Mesangial cell (primary cell): Measurements from ENCODE around the gene CEMP1. TPM values are rescaled to one million over a fixed set of nuclear protein-coding genes. Genes with fewer than 3 reads are reported as not detected.

Experiments used
- total RNA-seq: library from RNA; depleted of rRNA; stranded (reverse); fragments of >200 nt; gene quantifications from 2 replicates; pipeline ENCODE4 v1.2.3, GENCODE V29; 2015

Gene CEMP1
- total RNA-seq, result not detected in 2 replicates

DNA sequence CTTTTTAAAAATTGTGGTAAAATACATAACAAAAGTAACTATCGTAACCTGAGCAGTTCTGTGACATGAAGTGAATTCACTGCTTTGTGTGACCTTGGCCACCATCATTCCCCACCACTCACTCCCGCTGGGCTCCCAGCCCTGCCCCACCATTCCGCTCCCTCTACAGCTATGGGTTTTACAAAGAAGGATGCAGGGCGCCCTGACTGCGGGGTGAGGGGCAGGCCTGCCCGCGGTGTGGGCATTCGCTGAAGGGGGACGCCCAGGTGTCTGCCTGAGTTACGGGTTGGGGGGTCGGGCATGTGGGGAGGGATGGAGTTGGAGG is at the start of gene CEMP1:
Gene CEMP1 (minus strand): TSS at position 38 of the 325 bp plus-strand sequence. CDS start 335 bp downstream, outside the sequence.

GRCh38 chr16:2537451-2538379 is 6.5 kb upstream of the CEMP1 start, which contains the start of gene PDPK1:
TSS of gene PDPK1 (plus strand) at chr16:2538021. CDS start at chr16:2538113, 92 bp downstream.

DNA sequence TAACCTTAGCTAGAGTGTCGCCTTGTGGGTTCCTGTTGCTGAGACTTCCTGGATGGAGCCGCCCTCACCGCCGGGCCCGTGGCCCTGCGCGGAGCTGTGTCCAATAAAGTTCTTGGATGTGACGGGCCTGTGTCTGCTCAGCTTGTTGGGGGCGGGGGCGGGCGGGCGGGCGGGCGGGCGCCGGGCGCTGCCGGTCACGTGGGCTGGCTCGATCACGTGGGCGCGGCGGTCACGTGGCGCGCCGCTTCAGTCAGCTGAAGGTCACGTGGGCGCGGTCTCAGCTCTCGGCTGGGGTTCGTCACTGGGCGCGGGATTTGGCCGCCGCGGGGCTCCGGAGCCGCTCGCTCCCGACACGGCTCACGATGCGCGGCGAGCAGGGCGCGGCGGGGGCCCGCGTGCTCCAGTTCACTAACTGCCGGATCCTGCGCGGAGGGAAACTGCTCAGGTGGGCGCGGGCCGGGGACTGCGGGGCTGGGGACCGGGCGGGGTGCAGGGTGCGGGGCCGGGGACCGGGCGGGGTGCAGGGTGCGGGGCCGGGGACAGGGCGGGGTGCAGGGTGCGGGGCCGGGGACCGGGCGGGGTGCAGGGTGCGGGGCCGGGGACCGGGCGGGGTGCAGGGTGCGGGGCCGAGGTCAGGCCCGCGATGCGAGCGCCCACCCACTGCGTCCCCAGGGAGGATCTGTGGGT is 11.0 kb downstream of the CEMP1 start, which contains the start of gene AMDHD2:
Gene AMDHD2 (plus strand): TSS at position 275 of the 687 bp plus-strand sequence. CDS start 88 bp downstream, at position 363.

DNA sequence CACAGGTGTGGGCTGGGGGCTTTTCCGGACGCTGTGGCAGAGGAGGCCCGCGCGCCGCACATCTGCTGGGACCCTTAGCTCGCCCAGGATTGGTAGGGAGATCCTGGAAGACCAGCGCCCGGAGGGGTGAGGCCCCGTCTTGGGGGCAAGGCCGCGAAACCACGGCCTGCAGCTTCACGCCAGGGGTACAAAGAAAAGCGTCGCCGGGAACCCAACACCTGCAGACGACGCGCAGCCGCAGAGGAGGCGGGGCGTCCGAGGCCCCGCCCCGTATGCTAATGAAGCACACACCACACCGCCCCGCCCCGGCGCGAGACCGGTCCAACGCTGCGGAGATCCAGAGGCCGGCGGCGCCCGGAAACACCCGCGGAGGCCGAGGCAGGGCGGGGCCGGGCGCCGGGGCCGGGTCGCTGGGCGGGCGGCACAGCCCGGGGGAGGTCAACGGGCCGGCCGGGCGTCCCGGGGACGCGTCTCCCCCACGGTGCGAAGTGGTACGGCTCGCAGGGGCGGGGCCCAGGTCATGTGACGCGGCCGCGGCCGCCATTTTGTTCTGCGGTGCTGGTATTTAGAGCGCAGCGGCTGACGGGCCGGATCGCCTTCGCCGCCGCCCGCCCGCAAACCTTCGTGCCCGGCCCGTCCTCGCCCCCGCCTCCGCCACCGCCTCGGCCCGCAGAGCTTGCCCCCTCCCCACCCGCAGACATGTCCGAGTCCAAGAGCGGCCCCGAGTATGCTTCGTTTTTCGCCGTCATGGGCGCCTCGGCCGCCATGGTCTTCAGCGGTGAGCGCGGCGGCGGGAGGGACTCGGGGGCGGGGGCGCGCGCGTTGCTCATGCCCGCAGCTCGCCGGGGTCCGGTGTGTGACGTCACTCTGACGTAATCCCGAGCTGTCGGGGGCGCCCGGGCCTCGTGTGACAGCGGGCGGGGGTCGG is 17.5 kb downstream of the CEMP1 start, which contains the start of gene ATP6V0C:
Gene ATP6V0C (plus strand): TSS at position 548 of the 928 bp plus-strand sequence. CDS start 152 bp downstream, at position 700.

Other genes starting within 250 kb of the CEMP1 start
- 7.8 and 33.0 TPM in 2 replicates for gene ABCA3, start 190.7 kb downstream of the CEMP1 start, total RNA-seq
- gene CCNF, start 102.0 kb downstream of the CEMP1 start, total RNA-seq, result 6.6 and 63.1 TPM in 2 replicates
- gene TEDC2, start 71.3 kb downstream of the CEMP1 start, total RNA-seq, result 5.3 and 39.9 TPM in 2 replicates
- 0.16 and 3.4 TPM in 2 replicates for gene NTN3, start 60.1 kb downstream of the CEMP1 start, total RNA-seq
- gene TBC1D24, start 56.3 kb downstream of the CEMP1 start, total RNA-seq, result 9.8 and 10.5 TPM in 2 replicates
- gene ATP6V0C, start 17.5 kb downstream of the CEMP1 start, total RNA-seq, result 61.9 and 90.8 TPM in 2 replicates
- gene AMDHD2, start 11.0 kb downstream of the CEMP1 start, total RNA-seq, result 45.9 and 46.0 TPM in 2 replicates
- gene PDPK1, start 6.6 kb upstream of the CEMP1 start, total RNA-seq, result 16.6 and 18.9 TPM in 2 replicates
- 86.3 and 87.8 TPM in 2 replicates for gene KCTD5, start 151.1 kb upstream of the CEMP1 start, total RNA-seq
- gene PRSS27, start 188.8 kb upstream of the CEMP1 start, total RNA-seq, result 1.3 and 2.0 TPM in 2 replicates
- 141 and 191 TPM in 2 replicates for gene SRRM2, start 221.2 kb upstream of the CEMP1 start, total RNA-seq
- gene ELOB, start 245.9 kb upstream of the CEMP1 start, total RNA-seq, result 364 and 485 TPM in 2 replicates